Hematopoietic multipotent progenitor cell treated with erythropoietin and hydrocortisone succinate and interleukin-3 and kit ligand, for 6 days (in vitro differentiated cells): ENCODE results near the gene CRB1.
"Not testable (repeated sequence)": the region's sequence is repeated elsewhere in the genome, so short reads cannot be mapped to it uniquely, and the experiment has no call there.

Experiments used
- DNase-seq: peaks from one replicate; pipeline ENCODE4 v3.0.0-alpha.2; 2015

CRB1 gene

GRCh38 chr1:197402189-197402588, 134.1 kb downstream of the CRB1 start:
- no peak for DNase-seq

GRCh38 chr1:197404774-197405173, 136.7 kb downstream of the CRB1 start:
- DNase-seq, result not testable (repeated sequence)

- not testable (repeated sequence) for DNase-seq
Measured at GRCh38 chr1:197405614-197406013, 137.6 kb downstream of the CRB1 start.

- no peak for DNase-seq
Measured at GRCh38 chr1:197413564-197413963, 145.5 kb downstream of the CRB1 start.

GRCh38 chr1:197415221-197415620, 147.2 kb downstream of the CRB1 start:
- DNase-seq, result no peak

GRCh38 chr1:197418693-197419092, 150.6 kb downstream of the CRB1 start:
- no peak for DNase-seq

- DNase-seq, result no peak
Measured at GRCh38 chr1:197422993-197423392, 154.9 kb downstream of the CRB1 start.

GRCh38 chr1:197424380-197424779, 156.3 kb downstream of the CRB1 start:
- DNase-seq, result no peak

- DNase-seq, result no peak
Measured at GRCh38 chr1:197429372-197429771, 161.3 kb downstream of the CRB1 start.

- no peak for DNase-seq
Measured at GRCh38 chr1:197435224-197435623, 167.2 kb downstream of the CRB1 start.

GRCh38 chr1:197437601-197438000, 169.5 kb downstream of the CRB1 start:
- no peak for DNase-seq

- peak; percentile 49 for DNase-seq
Measured at GRCh38 chr1:197438010-197438790, 170.1 kb downstream of the CRB1 start.

GRCh38 chr1:197439708-197440280, 171.7 kb downstream of the CRB1 start:
- no peak for DNase-seq

GRCh38 chr1:197440715-197441114, 172.7 kb downstream of the CRB1 start:
- DNase-seq, result no peak

- peak; percentile 81 for DNase-seq
Measured at GRCh38 chr1:197441999-197442414, 174.0 kb downstream of the CRB1 start.

- no peak for DNase-seq
Measured at GRCh38 chr1:197444755-197445154, 176.7 kb downstream of the CRB1 start.

- no peak for DNase-seq
Measured at GRCh38 chr1:197448121-197448779, 180.2 kb downstream of the CRB1 start.

GRCh38 chr1:197451381-197451780, 183.3 kb downstream of the CRB1 start:
- no peak for DNase-seq

- no peak for DNase-seq
Measured at GRCh38 chr1:197453376-197454058, 185.5 kb downstream of the CRB1 start.

- no peak for DNase-seq
Measured at GRCh38 chr1:197462539-197462938, 194.5 kb downstream of the CRB1 start.

- DNase-seq, result no peak
Measured at GRCh38 chr1:197463142-197463541, 195.1 kb downstream of the CRB1 start.

GRCh38 chr1:197464044-197464443, 196.0 kb downstream of the CRB1 start:
- DNase-seq, result peak; percentile 68

GRCh38 chr1:197465528-197466327, 197.7 kb downstream of the CRB1 start:
- no peak for DNase-seq
